HepG2 (cell line): ENCODE measurements around the gene GINM1. TPM values are rescaled to one million over a fixed set of nuclear protein-coding genes. Genes with fewer than 3 reads are reported as not detected.

Experiments used
- DNMT1 ChIP-seq: sonication (generic); formaldehyde crosslinking; IDR thresholded peaks from 2 replicates; pipeline ENCODE4 v1.5.1; 2020; ENCODE audit warnings: mild to moderate bottlenecking, missing genetic modification reagents
- FOXA1 ChIP-seq, 2 experiments: fragments of 450-650 bp in 1 of 2; sonication (generic) in 1 of 2; formaldehyde crosslinking in 1 of 2; IDR thresholded peaks; 2 replicates each; pipeline versions ENCODE4 v1.4.0 to v1.6.1; 2016 to 2020; ENCODE audit warnings: missing genetic modification reagents in 1 of 2
- FOXP1 ChIP-seq, 2 experiments: fragments of 450-650 bp in 1 of 2; IDR thresholded peaks; 2 replicates each; pipeline ENCODE4 v1.6.1; 2017 to 2018; ENCODE audit warnings: antibody characterized with exemption in 1 of 2
- GTF3A ChIP-seq: sonication (generic); formaldehyde crosslinking; conservative IDR thresholded peaks from 2 replicates; pipeline ENCODE4 v1.4.0; 2020; ENCODE audit warnings: mild to moderate bottlenecking, missing genetic modification reagents
- HOXA7 ChIP-seq: sonication (generic); formaldehyde crosslinking; IDR thresholded peaks from 2 replicates; pipeline ENCODE4 v1.8.1; 2022; ENCODE audit warnings: mild to moderate bottlenecking, missing genetic modification reagents, moderate library complexity
- IKZF4 ChIP-seq: sonication (generic); formaldehyde crosslinking; IDR thresholded peaks from 2 replicates; pipeline ENCODE4 v1.5.1; 2020; ENCODE audit warnings: borderline replicate concordance, mild to moderate bottlenecking, low read depth, missing genetic modification reagents; ENCODE audit errors: not compliant biosample characterization
- MEF2D ChIP-seq: sonication (generic); formaldehyde crosslinking; IDR thresholded peaks from 2 replicates; pipeline ENCODE4 v1.5.1; 2020; ENCODE audit warnings: mild to moderate bottlenecking, missing genetic modification reagents
- MIXL1 ChIP-seq: IDR thresholded peaks from 2 replicates; pipeline ENCODE4 v1.6.1; 2016
- MTA1 ChIP-seq: sonication (generic); formaldehyde crosslinking; IDR thresholded peaks from 2 replicates; pipeline ENCODE4 v1.4.0; 2020; ENCODE audit warnings: missing genetic modification reagents, mild to moderate bottlenecking, borderline replicate concordance
- MTF2 ChIP-seq: sonication (generic); formaldehyde crosslinking; IDR thresholded peaks from 2 replicates; pipeline ENCODE4 v1.5.0; 2020; ENCODE audit warnings: missing genetic modification reagents, borderline replicate concordance
- NFAT5 ChIP-seq: sonication (generic); formaldehyde crosslinking; IDR thresholded peaks from 2 replicates; pipeline ENCODE4 v1.4.0; 2020; ENCODE audit warnings: missing genetic modification reagents
- NR0B2 ChIP-seq: sonication (generic); formaldehyde crosslinking; IDR thresholded peaks from 2 replicates; pipeline ENCODE4 v1.4.0; 2020; ENCODE audit warnings: mild to moderate bottlenecking, missing genetic modification reagents
- SKI ChIP-seq: fragments of 450-650 bp; IDR thresholded peaks from one replicate; pipeline ENCODE4 v1.6.1; 2018; ENCODE audit warnings: mild to moderate bottlenecking; ENCODE audit not compliant: partially characterized antibody
- TAF15 ChIP-seq: fragments of 200-400 bp; formaldehyde crosslinking; IDR thresholded peaks from one replicate; pipeline ENCODE4 v1.6.1; 2018; ENCODE audit warnings: mild to moderate bottlenecking, low read depth, low read length; ENCODE audit not compliant: poor library complexity, severe bottlenecking
- ZNF333 ChIP-seq: sonication (generic); formaldehyde crosslinking; IDR thresholded peaks from 2 replicates; pipeline ENCODE4 v1.4.0; 2020; ENCODE audit warnings: mild to moderate bottlenecking, missing genetic modification reagents, borderline replicate concordance
- ZNF7 ChIP-seq: IDR thresholded peaks from 2 replicates; pipeline ENCODE4 v1.6.1; 2016; ENCODE audit warnings: missing biosample characterization, missing genetic modification reagents
- ZNF792 ChIP-seq: IDR thresholded peaks from 2 replicates; pipeline ENCODE4 v1.6.1; 2016
- ZNF878 ChIP-seq: sonication (generic); formaldehyde crosslinking; IDR thresholded peaks from 2 replicates; pipeline ENCODE4 v1.8.1; 2023; ENCODE audit warnings: mild to moderate bottlenecking, missing genetic modification reagents, moderate library complexity
- polyA plus RNA-seq, 8 experiments: library from polyadenylated mRNA; depleted of rRNA in 3 of 8; stranded (reverse) in 7 of 8; unstranded in 1 of 8; fragments of >200 nt; fragmentation: Illumina TruSeq in 4 of 8; extraction: Trizol in 4 of 8; gene quantifications; 2 replicates each; pipeline versions ENCODE4 v1.2.1 to v1.2.3, GENCODE V29; 2011 to 2016; ENCODE audit warnings: low read depth in 4 of 8, missing spikeins in 1 of 8, mixed read lengths in 1 of 8; ENCODE audit not compliant: insufficient read depth in 1 of 8
- total RNA-seq, 5 experiments: library from RNA; depleted of rRNA; stranded (reverse); fragments of >200 nt; fragmentation: Illumina TruSeq; extraction: Trizol; gene quantifications; 2 replicates each; pipeline ENCODE4 v1.2.3, GENCODE V29; 2016; ENCODE audit warnings: low read depth in 1 of 5
- TF ChIP-seq, protein P1 (sequence below): sonication (generic); formaldehyde crosslinking; IDR thresholded peaks from 2 replicates; pipeline ENCODE4 v1.4.0; 2020; ENCODE audit warnings: missing genetic modification reagents, borderline replicate concordance

Gene GINM1
- total and polyA plus RNA-seq, 2 of the 13 experiments (the other 11 are each of a cell fraction or from before 2014, with no cell fraction given), result 19.4 to 27.5 TPM

DNA sequence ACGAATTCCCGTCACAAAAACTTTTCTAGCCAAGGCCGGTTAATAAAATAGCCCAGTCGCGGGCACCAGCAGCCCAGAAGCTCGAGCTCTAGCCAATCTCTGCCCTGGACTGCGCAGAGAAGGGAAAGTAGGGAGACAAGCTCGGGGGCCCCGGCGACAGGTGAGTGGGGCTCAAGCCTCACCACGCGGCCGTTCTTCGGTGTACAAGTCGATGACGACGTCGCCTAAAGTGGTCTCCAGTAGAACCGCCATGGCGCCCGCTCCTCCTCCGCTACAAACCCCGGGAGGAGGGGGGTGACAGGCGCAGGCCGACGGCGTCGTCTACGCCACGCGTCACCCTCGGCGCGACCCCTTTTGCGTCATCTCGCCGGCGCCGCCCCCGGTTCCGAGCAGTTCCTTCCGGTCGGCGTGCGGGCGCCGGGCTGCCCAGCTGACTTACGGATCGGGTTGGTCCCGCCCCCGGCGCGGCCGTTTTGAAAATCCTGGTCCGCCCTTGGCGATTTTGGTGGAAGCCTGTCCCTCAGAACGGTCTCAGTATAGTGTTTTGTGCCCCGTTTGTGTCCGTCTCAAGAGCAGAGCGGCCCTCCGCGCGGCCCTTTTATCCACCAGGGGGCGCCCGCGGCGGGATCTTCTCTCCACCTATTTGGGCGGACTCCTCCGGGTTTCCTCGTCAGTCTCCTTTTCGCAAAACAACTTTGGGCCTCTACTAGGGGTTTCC lies 20.3 kb upstream of the GINM1 start, which contains the start of gene PPIL4 (continued):
- TF ChIP-seq, protein P1, sequence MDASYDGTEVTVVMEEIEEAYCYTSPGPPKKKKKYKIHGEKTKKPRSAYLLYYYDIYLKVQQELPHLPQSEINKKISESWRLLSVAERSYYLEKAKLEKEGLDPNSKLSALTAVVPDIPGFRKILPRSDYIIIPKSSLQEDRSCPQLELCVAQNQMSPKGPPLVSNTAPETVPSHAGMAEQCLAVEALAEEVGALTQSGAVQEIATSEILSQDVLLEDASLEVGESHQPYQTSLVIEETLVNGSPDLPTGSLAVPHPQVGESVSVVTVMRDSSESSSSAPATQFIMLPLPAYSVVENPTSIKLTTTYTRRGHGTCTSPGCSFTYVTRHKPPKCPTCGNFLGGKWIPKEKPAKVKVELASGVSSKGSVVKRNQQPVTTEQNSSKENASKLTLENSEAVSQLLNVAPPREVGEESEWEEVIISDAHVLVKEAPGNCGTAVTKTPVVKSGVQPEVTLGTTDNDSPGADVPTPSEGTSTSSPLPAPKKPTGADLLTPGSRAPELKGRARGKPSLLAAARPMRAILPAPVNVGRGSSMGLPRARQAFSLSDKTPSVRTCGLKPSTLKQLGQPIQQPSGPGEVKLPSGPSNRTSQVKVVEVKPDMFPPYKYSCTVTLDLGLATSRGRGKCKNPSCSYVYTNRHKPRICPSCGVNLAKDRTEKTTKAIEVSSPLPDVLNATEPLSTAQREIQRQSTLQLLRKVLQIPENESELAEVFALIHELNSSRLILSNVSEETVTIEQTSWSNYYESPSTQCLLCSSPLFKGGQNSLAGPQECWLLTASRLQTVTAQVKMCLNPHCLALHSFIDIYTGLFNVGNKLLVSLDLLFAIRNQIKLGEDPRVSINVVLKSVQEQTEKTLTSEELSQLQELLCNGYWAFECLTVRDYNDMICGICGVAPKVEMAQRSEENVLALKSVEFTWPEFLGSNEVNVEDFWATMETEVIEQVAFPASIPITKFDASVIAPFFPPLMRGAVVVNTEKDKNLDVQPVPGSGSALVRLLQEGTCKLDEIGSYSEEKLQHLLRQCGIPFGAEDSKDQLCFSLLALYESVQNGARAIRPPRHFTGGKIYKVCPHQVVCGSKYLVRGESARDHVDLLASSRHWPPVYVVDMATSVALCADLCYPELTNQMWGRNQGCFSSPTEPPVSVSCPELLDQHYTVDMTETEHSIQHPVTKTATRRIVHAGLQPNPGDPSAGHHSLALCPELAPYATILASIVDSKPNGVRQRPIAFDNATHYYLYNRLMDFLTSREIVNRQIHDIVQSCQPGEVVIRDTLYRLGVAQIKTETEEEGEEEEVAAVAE (CRISPR knock-in tag), result peak; percentile 65; the same call in 1 of the 2 replicates
- no peak for TF ChIP-seq MEF2D (CRISPR knock-in tag)
- peak; percentile 19; the same call in 1 of the 2 replicates for TF ChIP-seq NR0B2
- TF ChIP-seq TAF15, result peak; percentile 66
- no peak for TF ChIP-seq FOXA1 (IDR thresholded peaks at IDR 0.05)
- TF ChIP-seq FOXA1 (CRISPR knock-in tag; IDR thresholded peaks at IDR 0.05), result no peak
- no peak for TF ChIP-seq MTF2 (CRISPR knock-in tag)
- peak; percentile 57 for TF ChIP-seq SKI
- no peak for TF ChIP-seq HOXA7 (CRISPR knock-in tag)
- peak; percentile 71 for TF ChIP-seq IKZF4 (CRISPR knock-in tag)
- peak; percentile 88 for TF ChIP-seq ZNF878 (CRISPR knock-in tag)
- peak; percentile 76; the same call in 1 of the 2 replicates for TF ChIP-seq MTA1 (CRISPR knock-in tag)
- peak; percentile 84; the same call in 1 of the 2 replicates for TF ChIP-seq ZNF792 (CRISPR knock-in tag)
- peak; percentile 75 for TF ChIP-seq MIXL1
- peak; percentile 84; the same call in 1 of the 2 replicates for TF ChIP-seq ZNF333
- TF ChIP-seq DNMT1 (CRISPR knock-in tag), result peak; percentile 75; the same call in 1 of the 2 replicates
- TF ChIP-seq NFAT5 (CRISPR knock-in tag), result no peak; the same call in 1 of the 2 replicates
- TF ChIP-seq ZNF7, result no peak
- no peak for TF ChIP-seq FOXP1 (IDR thresholded peaks at IDR 0.05)
- 0 out of 2 replicates have a peak, but pooled peaks have one; percentile 36 for TF ChIP-seq FOXP1 (CRISPR knock-in tag; IDR thresholded peaks at IDR 0.05)
- no peak; the same call in 1 of the 2 replicates for TF ChIP-seq GTF3A
